ENCODE measurements around the gene BTBD17.

Gene BTBD17

DNA sequence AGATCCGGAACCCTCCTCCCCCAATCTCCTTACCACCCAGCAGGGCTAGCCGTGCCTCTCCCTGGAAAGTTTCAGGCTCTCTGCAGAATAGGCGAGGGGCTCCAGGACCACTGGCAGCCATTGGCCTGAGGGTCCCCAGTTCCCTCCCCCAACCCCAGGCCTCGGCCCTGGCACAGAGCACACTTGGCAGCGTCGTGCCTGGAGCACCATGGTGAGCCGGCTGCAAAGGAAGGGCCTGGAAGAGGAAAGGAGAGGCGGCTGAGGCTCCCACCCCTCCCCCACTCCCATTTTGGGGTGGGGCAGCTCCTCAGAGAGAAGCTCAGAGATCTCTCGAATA is 369 bp upstream of the BTBD17 start:
- H3K27me3 ChIP-seq (ENCODE audit: insufficient read depth, low read length), result no peaks in the 10 kb centered on the region
- H3K36me3 ChIP-seq (ENCODE audit: insufficient read depth, low read length), result peaks cover 3% of the 10 kb centered on the region
- peaks cover 26% of the 10 kb centered on the region for H3K4me1 ChIP-seq (ENCODE audit: insufficient read depth, low read length)
- H2AFZ ChIP-seq (ENCODE audit: low read depth, low read length), result peak overlapping the region; percentile 13
- H3K4me3 ChIP-seq (ENCODE audit: low read length), result peak overlapping the region; percentile 43
- no peaks in the 10 kb centered on the region for H3K9me3 ChIP-seq (ENCODE audit: low read length)

DNA sequence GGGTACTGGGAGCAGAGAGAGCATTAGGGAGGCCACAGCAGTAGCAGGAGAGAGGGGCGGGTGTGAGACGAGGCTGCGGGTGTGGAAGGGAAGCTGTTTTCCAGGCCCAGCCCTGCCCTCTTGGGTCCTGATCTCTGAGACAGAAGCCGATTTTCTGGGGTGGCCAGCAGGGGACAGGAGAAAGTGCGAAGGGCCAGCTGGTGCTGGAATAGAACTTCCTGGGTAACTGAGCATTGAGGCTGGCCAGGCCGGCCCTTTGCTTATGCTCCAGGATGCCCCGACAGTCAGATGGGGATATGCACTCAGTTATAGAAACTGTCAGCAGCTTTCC is 804 bp downstream of the BTBD17 start:
- Histone ChIP-seq H3K27me3 (ENCODE audit: insufficient read depth, low read length) (no peaks in the 10 kb centered on the region), H3K9me3 (ENCODE audit: low read length) (no peaks in the 10 kb centered on the region), H2AFZ (ENCODE audit: low read depth, low read length) (peak overlapping the region; percentile 38), H3K4me3 (ENCODE audit: low read length) (peak overlapping the region; percentile 43), H3K36me3 (ENCODE audit: insufficient read depth, low read length) (peaks cover 8% of the 10 kb centered on the region), H3K4me1 (ENCODE audit: insufficient read depth, low read length) (peaks cover 26% of the 10 kb centered on the region)

DNA sequence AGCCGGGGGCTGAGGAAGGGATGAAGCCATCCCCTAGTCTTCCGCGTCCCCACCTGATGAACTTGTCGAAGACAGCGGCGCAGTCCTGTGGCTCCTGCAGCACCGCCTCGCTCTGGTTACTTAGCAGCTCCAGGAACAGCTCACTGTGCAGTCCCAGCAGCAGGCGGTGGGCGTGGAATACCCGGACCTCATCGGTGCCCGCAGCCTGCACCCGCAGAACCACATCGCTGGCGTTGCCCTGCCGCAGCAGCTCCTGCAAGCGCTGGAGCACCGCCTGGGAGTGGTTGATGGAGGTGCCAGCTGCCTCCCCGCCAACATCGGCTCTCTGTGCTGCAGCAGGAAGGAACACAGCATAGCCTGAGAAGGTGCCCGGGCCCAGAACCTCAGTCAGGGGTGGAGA is 1.8 kb downstream of the BTBD17 start:
- Histone ChIP-seq H2AFZ (ENCODE audit: low read depth, low read length) (no peak overlapping the region), H3K9me3 (ENCODE audit: low read length) (no peaks in the 10 kb centered on the region), H3K36me3 (ENCODE audit: insufficient read depth, low read length) (peaks cover 8% of the 10 kb centered on the region), H3K4me3 (ENCODE audit: low read length) (no peak overlapping the region), H3K27me3 (ENCODE audit: insufficient read depth, low read length) (no peaks in the 10 kb centered on the region), H3K4me1 (ENCODE audit: insufficient read depth, low read length) (peaks cover 26% of the 10 kb centered on the region)

DNA sequence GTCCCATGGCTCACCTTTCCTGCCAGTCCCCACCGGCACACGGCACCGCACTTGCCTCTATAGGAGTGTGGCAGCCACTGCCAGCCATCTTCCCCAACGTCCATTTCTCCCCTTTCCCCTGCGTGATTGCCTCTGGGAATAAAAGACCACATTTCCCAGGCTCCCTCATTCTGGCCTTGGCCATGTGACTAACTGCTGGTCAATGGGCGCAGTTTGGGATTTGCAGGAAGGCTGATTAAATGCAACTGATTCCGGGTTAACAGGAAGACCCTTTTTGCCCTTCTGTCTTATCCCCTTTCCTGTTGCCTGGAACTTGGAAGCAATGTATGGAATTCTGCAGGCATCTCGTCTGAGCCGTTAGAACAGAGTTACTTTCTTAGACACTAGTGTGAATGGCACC is 3.0 kb downstream of the BTBD17 start:
- peaks cover 3% of the 10 kb centered on the region for H3K27me3 ChIP-seq (ENCODE audit: insufficient read depth, low read length)
- H3K4me1 ChIP-seq (ENCODE audit: insufficient read depth, low read length), result peaks cover 26% of the 10 kb centered on the region
- no peaks in the 10 kb centered on the region for H3K9me3 ChIP-seq (ENCODE audit: low read length)
- no peak overlapping the region for H3K4me3 ChIP-seq (ENCODE audit: low read length)
- H2AFZ ChIP-seq (ENCODE audit: low read depth, low read length), result no peak overlapping the region
- peaks cover 8% of the 10 kb centered on the region for H3K36me3 ChIP-seq (ENCODE audit: insufficient read depth, low read length)

DNA sequence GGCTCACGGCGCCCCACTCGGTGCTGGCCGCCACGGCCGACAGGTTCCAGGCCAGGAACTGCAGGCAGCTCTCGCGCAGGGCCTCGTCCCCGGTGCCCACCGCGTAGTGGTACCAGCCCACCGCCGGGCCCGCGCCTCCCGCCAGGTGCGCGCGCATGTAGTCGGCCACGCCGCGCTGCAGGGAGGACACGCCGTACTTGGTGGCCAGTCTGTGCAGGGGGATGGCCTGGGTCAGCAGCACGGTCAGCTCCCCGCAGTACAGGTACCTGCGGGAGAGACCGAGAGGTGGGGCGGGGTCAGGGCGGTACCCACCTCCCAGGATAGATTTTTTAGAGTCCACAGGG is 4.2 kb downstream of the BTBD17 start:
- peaks cover 20% of the 10 kb centered on the region for H3K4me1 ChIP-seq (ENCODE audit: insufficient read depth, low read length)
- H3K36me3 ChIP-seq (ENCODE audit: insufficient read depth, low read length), result peaks cover 8% of the 10 kb centered on the region
- H2AFZ ChIP-seq (ENCODE audit: low read depth, low read length), result no peak overlapping the region
- H3K27me3 ChIP-seq (ENCODE audit: insufficient read depth, low read length), result peaks cover 16% of the 10 kb centered on the region
- no peak overlapping the region for H3K4me3 ChIP-seq (ENCODE audit: low read length)
- H3K9me3 ChIP-seq (ENCODE audit: low read length), result no peaks in the 10 kb centered on the region

DNA sequence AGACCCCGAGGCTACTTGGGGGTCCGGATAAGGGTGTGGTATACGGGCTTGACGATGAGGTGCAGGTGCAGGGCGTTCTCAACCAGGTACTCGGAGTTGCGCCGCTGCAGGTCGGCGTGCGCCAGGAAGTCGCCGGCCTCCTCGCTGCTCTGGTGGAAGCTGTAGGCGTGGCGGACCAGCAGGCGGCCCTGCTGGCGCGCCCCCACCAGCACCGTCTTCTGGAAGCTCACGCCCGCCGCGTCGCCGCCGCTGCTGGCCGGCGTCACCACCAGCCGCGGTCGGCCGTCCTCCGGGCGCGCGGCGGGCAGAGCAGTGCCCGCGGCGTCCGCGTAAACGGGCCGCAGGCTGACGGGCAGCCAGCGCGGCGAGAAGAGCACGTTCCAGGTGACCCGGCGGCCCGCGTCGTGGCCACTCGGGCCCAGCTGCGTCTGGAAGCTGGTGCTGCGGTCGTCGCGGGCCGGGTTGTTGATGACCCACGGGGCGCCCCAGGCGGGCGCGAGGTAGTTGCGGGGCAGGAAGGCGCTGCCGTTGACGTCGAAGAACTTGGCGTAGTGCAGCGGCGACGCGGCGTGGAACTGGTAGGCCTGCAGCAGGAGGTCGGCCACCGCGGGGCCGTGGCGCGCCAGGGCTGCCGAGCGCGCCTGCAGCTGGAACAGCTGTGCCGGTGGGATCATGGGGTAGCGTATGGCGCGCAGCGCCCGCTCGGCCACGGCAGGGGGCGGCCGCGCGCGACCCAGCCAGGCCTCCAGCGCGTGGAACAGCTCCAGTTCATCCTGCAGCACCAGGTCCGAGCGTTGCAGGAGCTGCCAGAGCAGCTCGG is 4.8 kb downstream of the BTBD17 start:
- no peaks in the 10 kb centered on the region for H3K9me3 ChIP-seq (ENCODE audit: low read length)
- no peak overlapping the region for H3K4me3 ChIP-seq (ENCODE audit: low read length)
- peaks cover 22% of the 10 kb centered on the region for H3K27me3 ChIP-seq (ENCODE audit: insufficient read depth, low read length)
- H3K4me1 ChIP-seq (ENCODE audit: insufficient read depth, low read length), result peaks cover 15% of the 10 kb centered on the region
- H2AFZ ChIP-seq (ENCODE audit: low read depth, low read length), result no peak overlapping the region
- H3K36me3 ChIP-seq (ENCODE audit: insufficient read depth, low read length), result peaks cover 8% of the 10 kb centered on the region

DNA sequence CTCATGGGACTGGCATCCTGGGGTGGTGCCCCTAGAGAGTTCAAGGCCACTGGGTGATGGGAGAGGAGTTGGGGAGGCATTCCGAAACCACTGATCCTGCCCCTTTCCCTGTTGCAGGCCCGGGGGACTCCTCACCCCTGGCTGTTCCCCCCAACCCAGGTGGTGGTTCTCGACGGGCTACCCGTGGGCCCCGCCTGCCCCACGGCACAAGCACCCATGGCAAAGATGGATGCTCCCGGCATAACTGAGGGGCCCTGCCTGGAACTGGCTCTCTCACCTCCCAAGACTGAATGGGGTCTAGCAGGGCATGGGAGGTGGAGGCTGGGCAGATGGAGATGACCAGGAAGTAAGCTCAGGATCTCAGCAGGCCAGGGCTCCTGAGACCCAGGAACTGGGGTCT is 6.6 kb downstream of the BTBD17 start:
- Histone ChIP-seq H3K4me1 (ENCODE audit: insufficient read depth, low read length) (no peaks in the 10 kb centered on the region), H2AFZ (ENCODE audit: low read depth, low read length) (no peak overlapping the region), H3K27me3 (ENCODE audit: insufficient read depth, low read length) (peaks cover 37% of the 10 kb centered on the region), H3K36me3 (ENCODE audit: insufficient read depth, low read length) (peaks cover 8% of the 10 kb centered on the region), H3K4me3 (ENCODE audit: low read length) (no peak overlapping the region), H3K9me3 (ENCODE audit: low read length) (no peaks in the 10 kb centered on the region)

DNA sequence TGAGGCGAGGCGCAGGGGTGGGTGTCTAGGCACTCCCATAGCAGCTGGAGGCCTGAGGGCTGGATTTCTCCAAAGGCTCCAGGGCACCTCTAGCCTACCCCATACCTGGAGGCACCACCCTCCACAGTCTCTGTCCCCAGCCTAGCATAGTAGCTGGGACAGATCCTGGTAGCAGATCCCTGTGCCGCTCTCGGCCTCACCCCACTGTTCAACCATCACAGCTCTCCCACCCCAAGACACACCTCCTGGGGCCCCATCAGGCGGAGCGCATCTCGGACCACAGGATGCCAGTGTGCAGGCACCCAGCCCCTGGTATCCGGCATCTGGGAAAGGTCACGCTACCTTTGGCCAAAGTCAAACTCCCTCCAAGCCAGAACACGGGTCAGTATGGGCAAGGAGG is 7.1 kb downstream of the BTBD17 start:
- H3K4me1 ChIP-seq (ENCODE audit: insufficient read depth, low read length), result no peaks in the 10 kb centered on the region
- H3K4me3 ChIP-seq (ENCODE audit: low read length), result no peak overlapping the region
- peaks cover 39% of the 10 kb centered on the region for H3K27me3 ChIP-seq (ENCODE audit: insufficient read depth, low read length)
- no peak overlapping the region for H2AFZ ChIP-seq (ENCODE audit: low read depth, low read length)
- H3K9me3 ChIP-seq (ENCODE audit: low read length), result no peaks in the 10 kb centered on the region
- peaks cover 8% of the 10 kb centered on the region for H3K36me3 ChIP-seq (ENCODE audit: insufficient read depth, low read length)

DNA sequence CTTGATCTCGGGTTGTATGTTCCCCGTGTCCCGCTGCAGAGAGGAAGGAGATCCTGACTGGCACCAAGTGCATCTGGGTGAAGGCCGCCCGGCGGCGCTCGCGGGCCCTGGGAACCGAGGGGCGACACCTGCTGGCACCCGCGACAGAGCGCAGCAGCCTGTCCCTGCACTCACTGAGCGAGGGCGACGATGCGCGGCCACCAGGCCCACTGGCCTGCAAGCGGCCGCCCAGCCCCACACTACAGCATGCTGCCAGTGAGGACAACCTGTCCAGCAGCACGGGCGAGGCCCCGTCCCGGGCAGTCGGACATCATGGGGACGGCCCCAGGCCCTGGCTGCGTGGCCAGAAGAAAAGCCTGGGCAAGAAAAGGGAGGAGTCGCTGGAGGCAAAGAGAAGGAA is 7.5 kb downstream of the BTBD17 start:
- H3K36me3 ChIP-seq (ENCODE audit: insufficient read depth, low read length), result peaks cover 8% of the 10 kb centered on the region
- H3K4me3 ChIP-seq (ENCODE audit: low read length), result no peak overlapping the region
- H3K27me3 ChIP-seq (ENCODE audit: insufficient read depth, low read length), result peaks cover 43% of the 10 kb centered on the region
- H3K4me1 ChIP-seq (ENCODE audit: insufficient read depth, low read length), result no peaks in the 10 kb centered on the region
- H3K9me3 ChIP-seq (ENCODE audit: low read length), result no peaks in the 10 kb centered on the region
- no peak overlapping the region for H2AFZ ChIP-seq (ENCODE audit: low read depth, low read length)

DNA sequence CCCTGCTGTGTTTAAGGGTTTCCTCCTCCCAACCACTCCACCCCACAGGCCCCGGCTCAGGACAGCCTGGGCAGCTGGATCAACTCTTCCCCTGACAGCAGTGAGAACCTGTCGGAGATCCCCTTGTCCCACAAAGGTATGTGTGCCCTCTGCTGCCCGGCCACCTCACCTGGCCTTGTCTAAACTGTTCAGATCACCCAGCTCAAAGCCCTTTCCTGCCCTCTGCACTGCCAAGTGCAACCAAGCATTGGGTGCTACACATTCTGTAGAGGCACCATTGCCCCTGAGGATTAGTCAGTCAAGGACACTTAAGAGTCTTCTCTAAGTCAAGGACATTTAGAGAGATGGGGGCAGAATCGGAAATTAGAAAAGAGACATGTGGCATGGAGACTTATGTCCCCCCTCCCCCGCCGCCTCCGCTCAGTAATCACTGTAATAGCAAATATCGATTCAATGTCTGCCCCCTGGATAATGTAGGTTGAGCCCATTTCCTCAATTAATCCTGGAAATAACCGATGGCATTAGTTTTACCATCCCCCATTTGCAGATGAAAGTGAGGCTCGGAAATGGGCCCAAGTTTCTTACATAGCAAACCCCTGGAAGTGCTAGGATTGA is 8.1 kb downstream of the BTBD17 start:
- no peak overlapping the region for H3K4me3 ChIP-seq (ENCODE audit: low read length)
- no peak overlapping the region for H2AFZ ChIP-seq (ENCODE audit: low read depth, low read length)
- peaks cover 49% of the 10 kb centered on the region for H3K27me3 ChIP-seq (ENCODE audit: insufficient read depth, low read length)
- peaks cover 8% of the 10 kb centered on the region for H3K36me3 ChIP-seq (ENCODE audit: insufficient read depth, low read length)
- H3K4me1 ChIP-seq (ENCODE audit: insufficient read depth, low read length), result no peaks in the 10 kb centered on the region
- H3K9me3 ChIP-seq (ENCODE audit: low read length), result no peaks in the 10 kb centered on the region

DNA sequence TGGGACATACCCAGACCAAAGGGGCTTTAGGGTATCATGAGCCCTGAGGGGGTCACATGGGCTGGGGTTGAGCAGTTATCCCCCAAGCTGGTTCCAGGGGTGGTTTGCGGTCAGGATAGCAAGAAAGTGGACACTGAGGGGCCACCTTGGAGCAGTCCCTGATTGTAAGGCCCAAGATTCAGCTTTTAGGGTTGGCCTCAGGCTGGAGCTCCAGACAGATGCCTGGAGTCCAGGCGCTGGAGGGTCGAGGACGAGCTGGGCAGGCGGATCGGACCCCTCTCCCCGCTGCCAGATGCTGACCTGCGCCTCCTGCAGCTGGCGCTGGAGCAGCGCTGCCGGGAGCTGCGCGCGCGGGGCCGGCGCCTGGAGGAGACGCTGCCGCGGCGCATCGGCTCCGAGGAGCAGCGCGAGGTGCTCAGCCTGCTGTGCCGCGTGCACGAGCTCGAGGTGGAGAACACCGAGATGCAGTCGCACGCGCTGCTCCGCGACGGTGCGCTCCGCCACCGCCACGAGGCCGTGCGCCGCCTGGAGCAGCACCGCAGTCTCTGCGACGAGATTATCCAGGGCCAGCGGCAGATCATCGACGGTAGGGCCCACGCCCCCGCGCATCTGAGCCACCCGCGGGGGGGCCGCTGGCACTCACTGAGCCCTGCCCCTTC is 10.0 kb downstream of the BTBD17 start:
- Histone ChIP-seq H3K4me1 (ENCODE audit: insufficient read depth, low read length) (no peaks in the 10 kb centered on the region), H3K4me3 (ENCODE audit: low read length) (no peak overlapping the region)

DNA sequence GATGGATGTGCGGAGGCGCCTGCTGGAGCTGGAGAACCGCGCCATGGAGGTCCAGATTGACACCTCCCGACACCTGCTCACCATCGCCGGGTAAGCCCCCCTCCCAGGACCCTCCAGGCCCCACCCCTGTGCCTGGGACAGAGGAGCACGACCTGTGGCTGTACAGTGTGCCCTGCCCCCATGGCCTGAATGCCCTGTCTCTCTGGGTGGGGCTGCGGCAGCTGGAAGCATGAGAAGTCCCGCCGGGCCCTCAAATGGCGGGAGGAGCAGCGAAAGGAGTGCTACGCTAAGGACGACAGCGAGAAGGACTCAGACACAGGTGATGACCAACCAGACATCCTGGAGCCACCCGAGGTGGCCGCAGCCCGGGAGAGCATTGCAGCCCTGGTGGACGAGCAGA is 11.2 kb downstream of the BTBD17 start:
- Histone ChIP-seq H3K4me1 (ENCODE audit: insufficient read depth, low read length) (no peaks in the 10 kb centered on the region), H3K4me3 (ENCODE audit: low read length) (no peak overlapping the region), H3K9me3 (ENCODE audit: low read length) (no peaks in the 10 kb centered on the region), H3K36me3 (ENCODE audit: insufficient read depth, low read length) (no peaks in the 10 kb centered on the region), H3K27me3 (ENCODE audit: insufficient read depth, low read length) (peaks cover 58% of the 10 kb centered on the region), H2AFZ (ENCODE audit: low read depth, low read length) (no peak overlapping the region)

More for the DNA sequence above, 10.0 kb downstream of the BTBD17 start:
- H3K9me3 ChIP-seq (ENCODE audit: low read length), result no peaks in the 10 kb centered on the region
- peaks cover 50% of the 10 kb centered on the region for H3K27me3 ChIP-seq (ENCODE audit: insufficient read depth, low read length)
- H3K36me3 ChIP-seq (ENCODE audit: insufficient read depth, low read length), result peaks cover 5% of the 10 kb centered on the region
- no peak overlapping the region for H2AFZ ChIP-seq (ENCODE audit: low read depth, low read length)

DNA sequence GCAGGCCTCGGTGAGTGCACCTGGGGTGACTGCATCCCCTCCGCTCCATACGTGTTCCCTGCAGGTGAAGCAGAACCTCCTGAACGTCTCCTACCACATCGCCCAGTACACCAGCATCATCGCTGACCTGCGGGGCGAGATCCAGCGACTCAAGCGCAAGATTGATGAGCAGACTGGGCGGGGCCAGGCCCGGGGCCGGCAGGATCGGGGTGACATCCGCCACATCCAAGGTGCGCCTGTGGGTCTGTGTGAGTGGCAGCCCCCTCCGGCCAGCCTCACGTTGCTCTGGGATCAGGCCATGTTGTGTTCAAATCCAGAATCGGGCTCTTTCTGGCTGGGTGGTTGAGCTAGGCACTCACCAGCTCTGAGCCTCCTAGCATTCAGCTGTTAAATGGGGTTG is 12.5 kb downstream of the BTBD17 start:
- H3K4me3 ChIP-seq (ENCODE audit: low read length), result no peak overlapping the region
- no peaks in the 10 kb centered on the region for H3K36me3 ChIP-seq (ENCODE audit: insufficient read depth, low read length)
- peaks cover 61% of the 10 kb centered on the region for H3K27me3 ChIP-seq (ENCODE audit: insufficient read depth, low read length)
- H3K4me1 ChIP-seq (ENCODE audit: insufficient read depth, low read length), result peaks cover 3% of the 10 kb centered on the region
- H2AFZ ChIP-seq (ENCODE audit: low read depth, low read length), result no peak overlapping the region
- H3K9me3 ChIP-seq (ENCODE audit: low read length), result no peaks in the 10 kb centered on the region
